Measurements from ENCODE around the gene GJA4. TPM values are rescaled to one million over a fixed set of nuclear protein-coding genes. Genes with fewer than 3 reads are reported as not detected.

Gene GJA4
- total RNA-seq, 1 experiment from 2014 or later: not detected

- Histone ChIP-seq H3K36me3 (ENCODE audit: control insufficient read depth in 1 of 2, insufficient read depth in 2 of 2, low read length in 2 of 2) (no peaks in the 10 kb centered on the region), H3K9me2 (ENCODE audit: insufficient read depth) (no peaks in the 10 kb centered on the region), H3K4me3 (replicated peaks in 1 of 2; ENCODE audit: low read depth in 1 of 2, low read length in 2 of 2) (no peak overlapping the region), H4K20me1 (ENCODE audit: insufficient read depth) (no peaks in the 10 kb centered on the region), H3K27me3 (ENCODE audit: insufficient read depth, low read length) (no peaks in the 10 kb centered on the region), H3K79me2 (ENCODE audit: insufficient read depth, low read length) (no peaks in the 10 kb centered on the region), H3K9ac (ENCODE audit: low read length) (no peak overlapping the region), H3K27ac (ENCODE audit: low read depth, low read length) (no peak overlapping the region), H2AFZ (ENCODE audit: low read depth, low read length, poor library complexity, severe bottlenecking) (no peak overlapping the region), H3K9me3 (ENCODE audit: control insufficient read depth in 1 of 2, insufficient read depth in 1 of 2, low read depth in 1 of 2, low read length in 2 of 2) (no peaks in the 10 kb centered on the region), H3K4me2 (ENCODE audit: low read length) (no peak overlapping the region), H3K4me1 (ENCODE audit: control insufficient read depth in 1 of 2, insufficient read depth in 2 of 2, low read length in 2 of 2) (no peaks in the 10 kb centered on the region)
- RAD21 ChIA-PET (ENCODE audit: low non-redundant PET in 1 of 2, low total read pairs in 2 of 2, uncharacterized antibody in 2 of 2, unreplicated experiment in 2 of 2): no interaction called here
- ATAC-seq: no peak
- DNase-seq (ENCODE audit: low read depth, low spot score): no peak
- POLR2A ChIA-PET: no interaction called here
- intact Hi-C loops (cut with micrococcal nuclease): no loop called here
- BruUV-seq (replicated peaks): no TSS peak
- TF ChIP-seq POLR2A (IDR thresholded peaks at IDR 0.05; ENCODE audit: borderline replicate concordance, extremely low read depth, insufficient read depth, insufficient read length) (no peak), MAX (IDR thresholded peaks at IDR 0.05) (no peak), SIN3A (IDR thresholded peaks at IDR 0.05; ENCODE audit: low read depth) (no peak), RAD21 (IDR thresholded peaks at IDR 0.05; ENCODE audit: low read depth) (no peak), ELF1 (IDR thresholded peaks at IDR 0.05; ENCODE audit: borderline replicate concordance, low read depth) (no peak), REST (IDR thresholded peaks at IDR 0.05; ENCODE audit: low read depth) (no peak), JUND (IDR thresholded peaks at IDR 0.05) (no peak), ZBTB33 (IDR thresholded peaks at IDR 0.05; ENCODE audit: extremely low read depth, insufficient replicate concordance, low read length) (no peak), CTCF (IDR thresholded peaks at IDR 0.05 in 2 of 3, conservative IDR thresholded peaks at IDR 0.05 in 1 of 3; ENCODE audit: borderline replicate concordance in 1 of 3, insufficient read depth in 1 of 3, low read depth in 2 of 3, low read length in 2 of 3) (no peak), YY1 (IDR thresholded peaks at IDR 0.05; ENCODE audit: extremely low read depth, insufficient replicate concordance, low read depth, low read length) (no peak)
- CTCF ChIA-PET: no interaction called here
These were observed 23.5 kb downstream of the GJA4 start for GRCh38 chr1:34816332-34816731.
